Measurements from ENCODE around the gene USP17L24. TPM values are rescaled to one million over a fixed set of nuclear protein-coding genes. Genes with fewer than 3 reads are reported as not detected.
"Not testable (repeated sequence)": the region's sequence is repeated elsewhere in the genome, so short reads cannot be mapped to it uniquely, and the experiment has no call there.

USP17L24 gene, protein sequence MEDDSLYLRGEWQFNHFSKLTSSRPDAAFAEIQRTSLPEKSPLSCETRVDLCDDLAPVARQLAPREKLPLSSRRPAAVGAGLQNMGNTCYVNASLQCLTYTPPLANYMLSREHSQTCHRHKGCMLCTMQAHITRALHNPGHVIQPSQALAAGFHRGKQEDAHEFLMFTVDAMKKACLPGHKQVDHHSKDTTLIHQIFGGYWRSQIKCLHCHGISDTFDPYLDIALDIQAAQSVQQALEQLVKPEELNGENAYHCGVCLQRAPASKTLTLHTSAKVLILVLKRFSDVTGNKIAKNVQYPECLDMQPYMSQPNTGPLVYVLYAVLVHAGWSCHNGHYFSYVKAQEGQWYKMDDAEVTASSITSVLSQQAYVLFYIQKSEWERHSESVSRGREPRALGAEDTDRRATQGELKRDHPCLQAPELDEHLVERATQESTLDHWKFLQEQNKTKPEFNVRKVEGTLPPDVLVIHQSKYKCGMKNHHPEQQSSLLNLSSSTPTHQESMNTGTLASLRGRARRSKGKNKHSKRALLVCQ
- not detected for total RNA-seq
- not detected for polyA plus RNA-seq

DNA sequence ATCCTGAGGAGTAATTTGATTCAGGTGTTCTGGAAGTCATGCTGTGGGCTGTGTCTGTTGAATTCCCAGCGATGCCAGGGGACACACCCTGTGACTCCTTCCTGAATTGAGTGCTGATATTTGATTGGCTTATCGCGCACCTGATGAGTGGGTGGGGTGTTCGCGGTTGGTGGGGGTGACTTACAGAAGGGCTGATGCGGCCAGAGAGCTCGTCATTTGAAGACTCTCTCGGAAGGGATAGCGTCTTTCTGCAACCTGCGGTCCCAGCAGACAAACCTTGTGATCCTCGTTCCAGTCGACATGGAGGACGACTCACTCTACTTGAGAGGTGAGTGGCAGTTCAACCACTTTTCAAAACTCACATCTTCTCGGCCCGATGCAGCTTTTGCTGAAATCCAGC, at the start of gene USP17L24:
Gene USP17L24, plus strand, starts transcription at position 301 of the 400 bp plus-strand sequence. Its CDS starts 0 bp downstream, at position 301.
- H3K36me3 ChIP-seq; H3K4me1 ChIP-seq; H3K27ac ChIP-seq; DNase-seq; H3K27me3 ChIP-seq; ATAC-seq; H3K9me3 ChIP-seq; FAIRE-seq; intact Hi-C loops (cut with DNase I); H3K4me3 ChIP-seq: not testable (repeated sequence)
- no CpG with 5 or more reads among the region's 15 CpGs for WGBS, 2 donors

DNA sequence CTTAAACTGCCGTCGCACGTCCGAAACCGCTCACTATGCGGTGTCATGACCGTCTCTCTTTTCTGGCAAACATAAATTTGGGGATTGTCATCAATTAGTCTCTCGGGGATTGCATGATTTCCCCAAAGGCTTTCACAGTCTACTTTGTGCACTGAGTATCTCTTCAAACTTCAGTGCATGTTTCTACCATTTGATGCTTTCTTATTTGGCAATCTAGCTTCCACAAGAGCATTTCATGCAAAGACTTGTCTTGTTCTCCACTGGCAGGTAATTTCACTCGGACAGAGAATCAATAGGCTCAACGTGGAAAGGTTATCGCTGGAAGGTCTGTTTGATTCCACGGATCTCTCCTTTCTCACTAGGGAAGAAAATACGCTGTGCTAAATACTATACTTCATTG, 774 bp upstream of the USP17L24 start:
- H3K4me1 ChIP-seq; FAIRE-seq; H3K4me3 ChIP-seq; DNase-seq; ATAC-seq; H3K27me3 ChIP-seq; intact Hi-C loops (cut with DNase I); H3K27ac ChIP-seq; H3K9me3 ChIP-seq; H3K36me3 ChIP-seq: not testable (repeated sequence)
- WGBS, 2 donors = 39 to 59% methylated on average over 1 of the region's 13 CpGs

DNA sequence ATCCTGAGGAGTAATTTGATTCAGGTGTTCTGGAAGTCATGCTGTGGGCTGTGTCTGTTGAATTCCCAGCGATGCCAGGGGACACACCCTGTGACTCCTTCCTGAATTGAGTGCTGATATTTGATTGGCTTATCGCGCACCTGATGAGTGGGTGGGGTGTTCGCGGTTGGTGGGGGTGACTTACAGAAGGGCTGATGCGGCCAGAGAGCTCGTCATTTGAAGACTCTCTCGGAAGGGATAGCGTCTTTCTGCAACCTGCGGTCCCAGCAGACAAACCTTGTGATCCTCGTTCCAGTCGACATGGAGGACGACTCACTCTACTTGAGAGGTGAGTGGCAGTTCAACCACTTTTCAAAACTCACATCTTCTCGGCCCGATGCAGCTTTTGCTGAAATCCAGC, 4.6 kb downstream of the USP17L24 start, which contains the start of gene USP17L25:
Gene USP17L25, plus strand, starts transcription at position 301 of the 400 bp plus-strand sequence. Its CDS starts 0 bp downstream, at position 301.
- H3K4me1 ChIP-seq; H3K9me3 ChIP-seq; H3K4me3 ChIP-seq; H3K27ac ChIP-seq; H3K36me3 ChIP-seq; intact Hi-C loops (cut with DNase I); FAIRE-seq; DNase-seq; H3K27me3 ChIP-seq; ATAC-seq: not testable (repeated sequence)
- WGBS, 2 donors = no CpG with 5 or more reads among the region's 15 CpGs

DNA sequence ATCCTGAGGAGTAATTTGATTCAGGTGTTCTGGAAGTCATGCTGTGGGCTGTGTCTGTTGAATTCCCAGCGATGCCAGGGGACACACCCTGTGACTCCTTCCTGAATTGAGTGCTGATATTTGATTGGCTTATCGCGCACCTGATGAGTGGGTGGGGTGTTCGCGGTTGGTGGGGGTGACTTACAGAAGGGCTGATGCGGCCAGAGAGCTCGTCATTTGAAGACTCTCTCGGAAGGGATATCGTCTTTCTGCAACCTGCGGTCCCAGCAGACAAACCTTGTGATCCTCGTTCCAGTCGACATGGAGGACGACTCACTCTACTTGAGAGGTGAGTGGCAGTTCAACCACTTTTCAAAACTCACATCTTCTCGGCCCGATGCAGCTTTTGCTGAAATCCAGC, 9.4 kb downstream of the USP17L24 start, which contains the start of gene USP17L26:
Gene USP17L26, plus strand, starts transcription at position 301 of the 400 bp plus-strand sequence. Its CDS starts 0 bp downstream, at position 301.
- H3K4me3 ChIP-seq; ATAC-seq; H3K4me1 ChIP-seq; DNase-seq; H3K27ac ChIP-seq; H3K9me3 ChIP-seq; H3K27me3 ChIP-seq; intact Hi-C loops (cut with DNase I); FAIRE-seq; H3K36me3 ChIP-seq: not testable (repeated sequence)
- WGBS, 2 donors = 74% methylated on average over 10 of the region's 15 CpGs; no CpG with 5 or more reads in 1 of the 2 donors

DNA sequence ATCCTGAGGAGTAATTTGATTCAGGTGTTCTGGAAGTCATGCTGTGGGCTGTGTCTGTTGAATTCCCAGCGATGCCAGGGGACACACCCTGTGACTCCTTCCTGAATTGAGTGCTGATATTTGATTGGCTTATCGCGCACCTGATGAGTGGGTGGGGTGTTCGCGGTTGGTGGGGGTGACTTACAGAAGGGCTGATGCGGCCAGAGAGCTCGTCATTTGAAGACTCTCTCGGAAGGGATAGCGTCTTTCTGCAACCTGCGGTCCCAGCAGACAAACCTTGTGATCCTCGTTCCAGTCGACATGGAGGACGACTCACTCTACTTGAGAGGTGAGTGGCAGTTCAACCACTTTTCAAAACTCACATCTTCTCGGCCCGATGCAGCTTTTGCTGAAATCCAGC, 14.1 kb downstream of the USP17L24 start, which contains the start of gene USP17L5:
Gene USP17L5, plus strand, starts transcription at position 301 of the 400 bp plus-strand sequence. Its CDS starts 0 bp downstream, at position 301.
- H3K4me3 ChIP-seq; H3K27ac ChIP-seq; H3K36me3 ChIP-seq; H3K4me1 ChIP-seq; H3K27me3 ChIP-seq; ATAC-seq; H3K9me3 ChIP-seq; DNase-seq; FAIRE-seq; intact Hi-C loops (cut with DNase I): not testable (repeated sequence)
- no CpG with 5 or more reads among the region's 15 CpGs for WGBS, 2 donors

DNA sequence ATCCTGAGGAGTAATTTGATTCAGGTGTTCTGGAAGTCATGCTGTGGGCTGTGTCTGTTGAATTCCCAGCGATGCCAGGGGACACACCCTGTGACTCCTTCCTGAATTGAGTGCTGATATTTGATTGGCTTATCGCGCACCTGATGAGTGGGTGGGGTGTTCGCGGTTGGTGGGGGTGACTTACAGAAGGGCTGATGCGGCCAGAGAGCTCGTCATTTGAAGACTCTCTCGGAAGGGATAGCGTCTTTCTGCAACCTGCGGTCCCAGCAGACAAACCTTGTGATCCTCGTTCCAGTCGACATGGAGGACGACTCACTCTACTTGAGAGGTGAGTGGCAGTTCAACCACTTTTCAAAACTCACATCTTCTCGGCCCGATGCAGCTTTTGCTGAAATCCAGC, 18.9 kb downstream of the USP17L24 start, which contains the start of gene USP17L27:
Gene USP17L27, plus strand, starts transcription at position 301 of the 400 bp plus-strand sequence. Its CDS starts 0 bp downstream, at position 301.
- ATAC-seq = not testable (repeated sequence)

DNA sequence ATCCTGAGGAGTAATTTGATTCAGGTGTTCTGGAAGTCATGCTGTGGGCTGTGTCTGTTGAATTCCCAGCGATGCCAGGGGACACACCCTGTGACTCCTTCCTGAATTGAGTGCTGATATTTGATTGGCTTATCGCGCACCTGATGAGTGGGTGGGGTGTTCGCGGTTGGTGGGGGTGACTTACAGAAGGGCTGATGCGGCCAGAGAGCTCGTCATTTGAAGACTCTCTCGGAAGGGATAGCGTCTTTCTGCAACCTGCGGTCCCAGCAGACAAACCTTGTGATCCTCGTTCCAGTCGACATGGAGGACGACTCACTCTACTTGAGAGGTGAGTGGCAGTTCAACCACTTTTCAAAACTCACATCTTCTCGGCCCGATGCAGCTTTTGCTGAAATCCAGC, 23.6 kb downstream of the USP17L24 start, which contains the start of gene USP17L28:
Gene USP17L28, plus strand, starts transcription at position 301 of the 400 bp plus-strand sequence. Its CDS starts 0 bp downstream, at position 301.
- H3K27me3 ChIP-seq; DNase-seq; H3K4me3 ChIP-seq; FAIRE-seq; ATAC-seq; H3K27ac ChIP-seq; H3K4me1 ChIP-seq; H3K36me3 ChIP-seq; H3K9me3 ChIP-seq; intact Hi-C loops (cut with DNase I): not testable (repeated sequence)
- WGBS, 2 donors = no CpG with 5 or more reads among the region's 15 CpGs

More for the DNA sequence above, 18.9 kb downstream of the USP17L24 start, which contains the start of gene USP17L27:
- H3K4me3 ChIP-seq; H3K36me3 ChIP-seq; DNase-seq; H3K27ac ChIP-seq; H3K4me1 ChIP-seq; intact Hi-C loops (cut with DNase I); H3K9me3 ChIP-seq; H3K27me3 ChIP-seq; FAIRE-seq: not testable (repeated sequence)
- no CpG with 5 or more reads among the region's 15 CpGs for WGBS, 2 donors

DNA sequence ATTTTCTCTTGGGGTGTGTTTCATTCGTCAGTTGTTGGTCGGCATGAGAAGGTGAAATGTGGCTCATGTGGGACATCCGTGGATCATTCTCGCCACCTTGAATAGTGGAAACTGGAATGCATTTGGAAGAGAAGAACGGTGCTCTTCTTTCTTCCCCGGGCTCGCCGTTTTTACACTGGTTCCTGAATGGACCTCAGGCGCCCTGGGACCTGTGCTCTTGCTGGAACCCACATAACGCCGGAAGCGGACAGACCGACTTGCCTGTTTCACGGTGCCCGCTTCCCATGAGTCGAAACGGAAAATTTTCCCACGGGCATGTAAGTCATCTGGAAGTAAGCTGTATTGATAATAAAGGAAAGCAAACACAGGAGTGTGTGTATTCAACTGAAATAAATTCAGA, 25.9 kb downstream of the USP17L24 start:
- H3K4me3 ChIP-seq; H3K9me3 ChIP-seq; intact Hi-C loops (cut with DNase I); H3K27me3 ChIP-seq; H3K27ac ChIP-seq; ATAC-seq; H3K36me3 ChIP-seq; H3K4me1 ChIP-seq; FAIRE-seq; DNase-seq: not testable (repeated sequence)
- 81% methylated on average over 13 of the region's 18 CpGs; no CpG with 5 or more reads in 1 of the 2 donors for WGBS, 2 donors

DNA sequence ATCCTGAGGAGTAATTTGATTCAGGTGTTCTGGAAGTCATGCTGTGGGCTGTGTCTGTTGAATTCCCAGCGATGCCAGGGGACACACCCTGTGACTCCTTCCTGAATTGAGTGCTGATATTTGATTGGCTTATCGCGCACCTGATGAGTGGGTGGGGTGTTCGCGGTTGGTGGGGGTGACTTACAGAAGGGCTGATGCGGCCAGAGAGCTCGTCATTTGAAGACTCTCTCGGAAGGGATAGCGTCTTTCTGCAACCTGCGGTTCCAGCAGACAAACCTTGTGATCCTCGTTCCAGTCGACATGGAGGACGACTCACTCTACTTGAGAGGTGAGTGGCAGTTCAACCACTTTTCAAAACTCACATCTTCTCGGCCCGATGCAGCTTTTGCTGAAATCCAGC, 28.4 kb downstream of the USP17L24 start, which contains the start of gene USP17L29:
Gene USP17L29, plus strand, starts transcription at position 301 of the 400 bp plus-strand sequence. Its CDS starts 0 bp downstream, at position 301.
- H3K4me1 ChIP-seq; H3K27ac ChIP-seq; H3K27me3 ChIP-seq; DNase-seq; H3K9me3 ChIP-seq; FAIRE-seq; ATAC-seq; H3K4me3 ChIP-seq; H3K36me3 ChIP-seq; intact Hi-C loops (cut with DNase I): not testable (repeated sequence)
- WGBS, 2 donors = no CpG with 5 or more reads among the region's 15 CpGs

DNA sequence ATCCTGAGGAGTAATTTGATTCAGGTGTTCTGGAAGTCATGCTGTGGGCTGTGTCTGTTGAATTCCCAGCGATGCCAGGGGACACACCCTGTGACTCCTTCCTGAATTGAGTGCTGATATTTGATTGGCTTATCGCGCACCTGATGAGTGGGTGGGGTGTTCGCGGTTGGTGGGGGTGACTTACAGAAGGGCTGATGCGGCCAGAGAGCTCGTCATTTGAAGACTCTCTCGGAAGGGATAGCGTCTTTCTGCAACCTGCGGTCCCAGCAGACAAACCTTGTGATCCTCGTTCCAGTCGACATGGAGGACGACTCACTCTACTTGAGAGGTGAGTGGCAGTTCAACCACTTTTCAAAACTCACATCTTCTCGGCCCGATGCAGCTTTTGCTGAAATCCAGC, 37.9 kb downstream of the USP17L24 start, which contains the start of gene USP17L30:
Gene USP17L30, plus strand, starts transcription at position 301 of the 400 bp plus-strand sequence. Its CDS starts 0 bp downstream, at position 301.
- ATAC-seq; H3K9me3 ChIP-seq; DNase-seq; intact Hi-C loops (cut with DNase I); H3K27ac ChIP-seq; H3K4me3 ChIP-seq; H3K4me1 ChIP-seq; H3K36me3 ChIP-seq; FAIRE-seq; H3K27me3 ChIP-seq: not testable (repeated sequence)
- WGBS, 2 donors = no CpG with 5 or more reads among the region's 15 CpGs

All from pancreas (tissue), 10 donors.